ENCODE data around the gene LGALS12. TPM values are rescaled to one million over a fixed set of nuclear protein-coding genes. Genes with fewer than 3 reads are reported as not detected.

LGALS12 gene
- total and polyA plus RNA-seq, 2 donors (not counting 1 experiment from before 2014, with no cell fraction given) = 0.19 TPM; not detected in 1

DNA sequence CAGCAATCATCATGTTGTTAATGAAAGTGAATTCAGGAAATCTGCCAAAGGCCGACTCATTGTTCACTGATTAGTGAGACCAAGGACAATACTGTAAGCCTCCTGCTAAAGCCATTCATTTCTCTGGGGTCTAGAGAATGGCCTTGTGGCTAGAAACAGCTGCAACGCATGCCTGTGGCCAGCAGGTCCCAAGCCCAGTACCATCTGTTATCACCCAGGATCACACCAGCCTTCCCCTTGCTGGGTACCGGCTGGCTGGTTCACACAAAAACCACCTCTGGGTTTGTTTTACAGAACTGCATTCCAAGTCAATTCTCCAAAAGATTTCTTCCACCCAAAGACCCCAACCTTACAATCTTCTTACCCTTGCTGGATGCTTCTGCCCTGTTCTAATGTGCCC lies 16.0 kb upstream of the LGALS12 start:
- Histone ChIP-seq H3K9ac (ENCODE audit: low read length) (no peak overlapping the region), H3K4me2 (replicated peaks; ENCODE audit: low read depth, low read length, poor library complexity, severe bottlenecking) (no peak overlapping the region), H3K4me1 (ENCODE audit: control insufficient read depth in 2 of 2, insufficient read depth in 2 of 2, low read length in 2 of 2) (peaks cover 0 to 7% of the 10 kb centered on the region in 2 donors), H3K27me3 (replicated peaks in 1 of 4; ENCODE audit: control extremely low read depth in 1 of 4, control insufficient read depth in 3 of 4, insufficient read depth in 4 of 4, low read length in 3 of 4) (peaks cover 0 to 28% (median 16%) of the 10 kb centered on the region in 4 experiments), H2AFZ (ENCODE audit: insufficient read depth, low read depth, low read length, poor library complexity, severe bottlenecking) (no peak overlapping the region), H4K20me1 (ENCODE audit: control insufficient read depth, insufficient read depth, low read length, poor library complexity, severe bottlenecking) (no peaks in the 10 kb centered on the region), H3K79me2 (ENCODE audit: control insufficient read depth, insufficient read depth, low read length) (no peaks in the 10 kb centered on the region), H3K4me3 (ENCODE audit: control extremely low read depth in 1 of 5, extremely low read depth in 1 of 5, insufficient read depth in 1 of 5, low read depth in 2 of 5, low read length in 4 of 5) (no peak overlapping the region), H3K27ac (ENCODE audit: low read length in 2 of 2) (no peak overlapping the region), H3K36me3 (replicated peaks in 1 of 2; ENCODE audit: control extremely low read depth in 1 of 2, control insufficient read depth in 1 of 2, extremely low read depth in 1 of 2, insufficient read depth in 2 of 2, low read length in 1 of 2) (no peaks in the 10 kb centered on the region), H3K9me3 (ENCODE audit: control extremely low read depth in 1 of 3, control insufficient read depth in 2 of 3, insufficient read depth in 1 of 3, low read length in 2 of 3) (peaks cover 0 to 4% (median 2%) of the 10 kb centered on the region in 3 donors)
- peaks cover 6% of the 10 kb centered on the region for H3K9me3 Mint-ChIP-seq (ENCODE audit: insufficient read depth)
- peaks cover 65% of the 10 kb centered on the region for H3K27me3 Mint-ChIP-seq
- ChIA-PET CTCF (interaction anchor here (1.1 to 3.7 kb wide), 2 partner anchors 9 to 11 kb away, joined by 3 to 25 read pairs; no protein-coding TSS in a partner anchor), POLR2A (no interaction called here)
- intact Hi-C loops (cut with micrococcal nuclease) = no loop called here
- WGBS (ENCODE audit: insufficient coverage) = 73% methylated on average over 3 of the region's 3 CpGs
- no peak overlapping the region for H3K4me3 Mint-ChIP-seq
- H3K4me1 Mint-ChIP-seq = peaks cover 11% of the 10 kb centered on the region
- no peak for ATAC-seq (ENCODE audit: low read depth)
- H3K27ac Mint-ChIP-seq = no peak overlapping the region
- TF ChIP-seq EZH2 (IDR thresholded peaks at IDR 0.05; ENCODE audit: borderline replicate concordance, insufficient read depth, low read depth, low read length, poor library complexity, severe bottlenecking) = no peak
- TF ChIP-seq, protein P1, sequence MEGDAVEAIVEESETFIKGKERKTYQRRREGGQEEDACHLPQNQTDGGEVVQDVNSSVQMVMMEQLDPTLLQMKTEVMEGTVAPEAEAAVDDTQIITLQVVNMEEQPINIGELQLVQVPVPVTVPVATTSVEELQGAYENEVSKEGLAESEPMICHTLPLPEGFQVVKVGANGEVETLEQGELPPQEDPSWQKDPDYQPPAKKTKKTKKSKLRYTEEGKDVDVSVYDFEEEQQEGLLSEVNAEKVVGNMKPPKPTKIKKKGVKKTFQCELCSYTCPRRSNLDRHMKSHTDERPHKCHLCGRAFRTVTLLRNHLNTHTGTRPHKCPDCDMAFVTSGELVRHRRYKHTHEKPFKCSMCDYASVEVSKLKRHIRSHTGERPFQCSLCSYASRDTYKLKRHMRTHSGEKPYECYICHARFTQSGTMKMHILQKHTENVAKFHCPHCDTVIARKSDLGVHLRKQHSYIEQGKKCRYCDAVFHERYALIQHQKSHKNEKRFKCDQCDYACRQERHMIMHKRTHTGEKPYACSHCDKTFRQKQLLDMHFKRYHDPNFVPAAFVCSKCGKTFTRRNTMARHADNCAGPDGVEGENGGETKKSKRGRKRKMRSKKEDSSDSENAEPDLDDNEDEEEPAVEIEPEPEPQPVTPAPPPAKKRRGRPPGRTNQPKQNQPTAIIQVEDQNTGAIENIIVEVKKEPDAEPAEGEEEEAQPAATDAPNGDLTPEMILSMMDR (IDR thresholded peaks at IDR 0.05) = no peak
- no peak for DNase-seq

DNA sequence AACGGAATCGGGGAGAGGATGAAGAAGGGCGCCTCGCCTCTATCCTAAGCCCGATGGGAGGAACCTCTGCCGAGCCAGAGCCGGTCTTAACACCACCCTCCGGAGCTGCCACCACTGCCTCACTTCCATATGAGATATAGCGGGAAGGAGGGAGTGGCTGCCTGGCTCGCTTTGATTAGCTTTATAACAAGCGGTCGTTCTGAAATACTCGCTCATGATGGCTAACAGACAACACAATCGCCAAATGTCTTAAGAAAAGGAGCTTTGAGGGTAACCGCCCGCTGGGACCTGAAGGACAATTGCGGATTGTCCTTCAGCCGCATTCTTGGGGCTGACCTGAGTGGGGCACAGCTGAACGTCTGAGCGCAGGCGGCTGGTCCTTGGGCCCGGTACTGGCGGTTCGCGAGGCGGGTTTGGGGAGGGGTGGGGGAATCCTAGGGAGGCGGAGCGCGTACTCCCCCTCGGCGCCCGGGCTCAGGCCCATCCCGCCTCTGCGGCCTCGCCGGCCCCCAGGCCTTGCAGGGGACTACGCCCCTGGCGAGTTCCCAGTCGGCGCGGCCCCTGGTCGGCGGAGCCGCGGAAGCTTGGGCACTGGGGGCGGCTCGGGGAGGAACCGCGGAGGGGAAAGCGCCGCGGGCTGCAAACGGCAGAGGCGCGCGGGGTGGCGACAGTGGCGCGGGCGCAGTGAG lies 15.2 kb upstream of the LGALS12 start, which contains the start of gene PLAAT5:
Gene PLAAT5, minus strand, starts transcription at position 617 of the 689 bp plus-strand sequence. Its CDS starts 133 bp downstream, at position 484.
- H4K20me1 ChIP-seq (ENCODE audit: control insufficient read depth, insufficient read depth, low read length, poor library complexity, severe bottlenecking) = no peaks in the 10 kb centered on the region
- no peaks in the 10 kb centered on the region for H3K36me3 ChIP-seq (replicated peaks in 1 of 2; ENCODE audit: control extremely low read depth in 1 of 2, control insufficient read depth in 1 of 2, extremely low read depth in 1 of 2, insufficient read depth in 2 of 2, low read length in 1 of 2)
- H3K4me1 ChIP-seq (ENCODE audit: control insufficient read depth in 2 of 2, insufficient read depth in 2 of 2, low read length in 2 of 2) = peaks cover 0 to 7% of the 10 kb centered on the region in 2 donors
- Mint-ChIP-seq H3K27ac (no peak within 1 kb of the TSS), H3K9me3 (ENCODE audit: insufficient read depth) (peaks cover 2% of the 10 kb centered on the region), H3K4me1 (peaks cover 11% of the 10 kb centered on the region), H3K4me3 (peak within 1 kb of the TSS; percentile 58), H3K27me3 (peaks cover 65% of the 10 kb centered on the region)
- TF ChIP-seq, protein P1 (IDR thresholded peaks at IDR 0.05) = no peak
- no peak for TF ChIP-seq EZH2 (IDR thresholded peaks at IDR 0.05; ENCODE audit: borderline replicate concordance, insufficient read depth, low read depth, low read length, poor library complexity, severe bottlenecking)
- no peak for ATAC-seq (ENCODE audit: low read depth)
- no peak within 1 kb of the TSS for H3K27ac ChIP-seq (ENCODE audit: low read length in 2 of 2)
- peak within 1 kb of the TSS in 1 of 5 experiments; percentile 6 for H3K4me3 ChIP-seq (ENCODE audit: control extremely low read depth in 1 of 5, extremely low read depth in 1 of 5, insufficient read depth in 1 of 5, low read depth in 2 of 5, low read length in 4 of 5)
- ChIA-PET CTCF (interaction anchor here (1.1 to 3.7 kb wide), 2 partner anchors 10 to 12 kb away, joined by 3 to 25 read pairs; no protein-coding TSS in a partner anchor), POLR2A (no interaction called here)
- intact Hi-C loops (cut with micrococcal nuclease) = no loop called here
- H3K9me3 ChIP-seq (ENCODE audit: control extremely low read depth in 1 of 3, control insufficient read depth in 2 of 3, insufficient read depth in 1 of 3, low read length in 2 of 3) = peaks cover 0 to 2% (median 0%) of the 10 kb centered on the region in 3 donors
- DNase-seq = no peak
- WGBS (ENCODE audit: insufficient coverage) = 23% methylated on average over 59 of the region's 60 CpGs
- peak within 1 kb of the TSS; percentile 22 for H2AFZ ChIP-seq (ENCODE audit: insufficient read depth, low read depth, low read length, poor library complexity, severe bottlenecking)
- H3K9ac ChIP-seq (ENCODE audit: low read length) = no peak within 1 kb of the TSS
- H3K4me2 ChIP-seq (replicated peaks; ENCODE audit: low read depth, low read length, poor library complexity, severe bottlenecking) = peak within 1 kb of the TSS; percentile 35
- no peaks in the 10 kb centered on the region for H3K79me2 ChIP-seq (ENCODE audit: control insufficient read depth, insufficient read depth, low read length)
- peaks cover 0 to 28% (median 20%) of the 10 kb centered on the region in 4 experiments for H3K27me3 ChIP-seq (replicated peaks in 1 of 4; ENCODE audit: control extremely low read depth in 1 of 4, control insufficient read depth in 3 of 4, insufficient read depth in 4 of 4, low read length in 3 of 4)
